H9 (cell line): Measurements from ENCODE around the gene NKAIN2. TPM values are rescaled to one million over a fixed set of nuclear protein-coding genes. Genes with fewer than 3 reads are reported as not detected.

Experiments used
- DNase-seq: peaks from one replicate; pipeline ENCODE4 v3.0.0-alpha.2; 2017
- H2AFZ ChIP-seq: one replicate; pipeline ENCODE4 v1.6.1; 2013; ENCODE audit warnings: mild to moderate bottlenecking, low read length, control low read depth, moderate library complexity
- H2AK5ac ChIP-seq: 2 replicates; pipeline ENCODE4 v1.6.1; 2013; ENCODE audit warnings: low read length, control low read depth, mixed read lengths; ENCODE audit not compliant: insufficient read length
- H2BK120ac ChIP-seq: one replicate; pipeline ENCODE4 v1.6.1; 2013; ENCODE audit warnings: low read depth, mild to moderate bottlenecking, low read length, control low read depth, inconsistent platforms; ENCODE audit not compliant: poor library complexity, severe bottlenecking
- H2BK12ac ChIP-seq: 2 replicates; pipeline ENCODE4 v1.6.1; 2013; ENCODE audit warnings: low read length, control low read depth, mixed read lengths, low read depth; ENCODE audit not compliant: insufficient read length
- H2BK15ac ChIP-seq: 2 replicates; pipeline ENCODE4 v1.6.1; 2013; ENCODE audit warnings: low read depth, low read length, control low read depth
- H2BK20ac ChIP-seq: one replicate; pipeline ENCODE4 v1.6.1; 2013; ENCODE audit warnings: low read depth, mild to moderate bottlenecking, low read length, control low read depth, inconsistent platforms; ENCODE audit not compliant: poor library complexity, severe bottlenecking
- H2BK5ac ChIP-seq: 2 replicates; pipeline ENCODE4 v1.6.1; 2013; ENCODE audit warnings: low read length, control low read depth, mixed read lengths; ENCODE audit not compliant: insufficient read length
- H3K14ac ChIP-seq: 2 replicates; pipeline ENCODE4 v1.6.1; 2013; ENCODE audit warnings: low read length, control low read depth; ENCODE audit not compliant: insufficient read depth
- H3K18ac ChIP-seq: 2 replicates; pipeline ENCODE4 v1.6.1; 2013; ENCODE audit warnings: low read depth, mild to moderate bottlenecking, mixed read lengths, low read length, control low read depth; ENCODE audit not compliant: insufficient read length
- H3K23ac ChIP-seq: 2 replicates; pipeline ENCODE4 v1.6.1; 2013; ENCODE audit warnings: low read length, control low read depth, mixed read lengths, low read depth; ENCODE audit not compliant: insufficient read length
- H3K23me2 ChIP-seq: 2 replicates; pipeline ENCODE4 v1.6.1; 2013; ENCODE audit warnings: low read depth, mild to moderate bottlenecking, mixed read lengths, low read length, control low read depth; ENCODE audit not compliant: insufficient read length, poor library complexity, severe bottlenecking
- H3K27ac ChIP-seq: 2 replicates; pipeline ENCODE4 v1.5.1; 2013; ENCODE audit warnings: low read length, control low read depth, mixed read lengths, low read depth; ENCODE audit not compliant: insufficient read length
- H3K27me3 ChIP-seq: 2 replicates; pipeline ENCODE4 v1.6.1; 2013; ENCODE audit warnings: low read length, control low read depth, inconsistent platforms; ENCODE audit not compliant: insufficient read depth
- H3K4ac ChIP-seq: 2 replicates; pipeline ENCODE4 v1.6.1; 2013; ENCODE audit warnings: low read depth, mild to moderate bottlenecking, control low read depth, inconsistent platforms, low read length, moderate library complexity
- H3K4me1 ChIP-seq: 2 replicates; pipeline ENCODE4 v1.6.1; 2013; ENCODE audit warnings: low read length, control low read depth, inconsistent platforms; ENCODE audit not compliant: insufficient read depth
- H3K4me2 ChIP-seq: 2 replicates; pipeline ENCODE4 v1.6.1; 2013; ENCODE audit warnings: low read length, control low read depth, mixed read lengths; ENCODE audit not compliant: insufficient read length, insufficient read depth
- H3K56ac ChIP-seq: 2 replicates; pipeline ENCODE4 v1.6.1; 2013; ENCODE audit warnings: low read depth, mild to moderate bottlenecking, mixed read lengths, low read length, control low read depth; ENCODE audit not compliant: insufficient read length
- H3K79me1 ChIP-seq: 2 replicates; pipeline ENCODE4 v1.6.1; 2013; ENCODE audit warnings: low read depth, mild to moderate bottlenecking, moderate library complexity, low read length, control low read depth, inconsistent platforms; ENCODE audit not compliant: insufficient read depth, poor library complexity, severe bottlenecking
- H3K79me2 ChIP-seq: 2 replicates; pipeline ENCODE4 v1.6.1; 2013; ENCODE audit warnings: low read length, control low read depth, inconsistent platforms; ENCODE audit not compliant: insufficient read depth
- H3K9ac ChIP-seq: 2 replicates; pipeline ENCODE4 v1.6.1; 2013; ENCODE audit warnings: low read length, control low read depth, mixed read lengths; ENCODE audit not compliant: insufficient read length; ENCODE audit errors: extremely low read depth
- H3K9me3 ChIP-seq: one replicate; pipeline ENCODE4 v1.6.1; 2013; ENCODE audit warnings: low read depth, low read length, inconsistent platforms; ENCODE audit not compliant: control insufficient read depth
- H3T11ph ChIP-seq: one replicate; pipeline ENCODE4 v1.6.1; 2013; ENCODE audit warnings: mild to moderate bottlenecking, low read length, control low read depth, inconsistent platforms
- H4K20me1 ChIP-seq: one replicate; pipeline ENCODE4 v1.6.1; 2013; ENCODE audit not compliant: control insufficient read depth, insufficient read length, insufficient read depth
- H4K5ac ChIP-seq: 2 replicates; pipeline ENCODE4 v1.6.1; 2013; ENCODE audit warnings: low read depth, mild to moderate bottlenecking, mixed read lengths, low read length, control low read depth; ENCODE audit not compliant: insufficient read length
- H4K8ac ChIP-seq: replicated peaks from 2 replicates; pipeline ENCODE4 v1.6.1; 2013; ENCODE audit warnings: low read length, control low read depth, mixed read lengths, low read depth; ENCODE audit not compliant: insufficient read length
- H4K91ac ChIP-seq: 2 replicates; pipeline ENCODE4 v1.6.1; 2013; ENCODE audit warnings: low read depth, mild to moderate bottlenecking, moderate library complexity, mixed read lengths, low read length, control low read depth; ENCODE audit not compliant: insufficient read length
- H3K27ac Mint-ChIP-seq, 3 experiments: 2 replicates in 2 of 3; 3 replicates in 1 of 3; pipeline ENCODE4 v1.8.0; 2020 to 2021; ENCODE audit warnings: mixed read lengths in 3 of 3, mild to moderate bottlenecking in 1 of 3, moderate library complexity in 1 of 3
- H3K27me3 Mint-ChIP-seq: 2 replicates; pipeline ENCODE4 v1.8.0; 2021; ENCODE audit warnings: low read depth, mild to moderate bottlenecking, moderate library complexity, mixed read lengths
- H3K36me3 Mint-ChIP-seq, 3 experiments: 2 replicates in 2 of 3; 3 replicates in 1 of 3; pipeline ENCODE4 v1.8.0; 2020 to 2021; ENCODE audit warnings: low read depth in 3 of 3, mixed read lengths in 3 of 3; ENCODE audit not compliant: insufficient read depth in 1 of 3
- H3K4me1 Mint-ChIP-seq, 2 experiments: 2 replicates each; pipeline ENCODE4 v1.8.0; 2020; ENCODE audit warnings: mixed read lengths in 2 of 2
- H3K4me3 Mint-ChIP-seq, 2 experiments: 2 replicates in 1 of 2; 3 replicates in 1 of 2; pipeline ENCODE4 v1.8.0; 2020 to 2021; ENCODE audit warnings: mild to moderate bottlenecking in 2 of 2, mixed read lengths in 2 of 2, moderate library complexity in 1 of 2
- H3K9me3 Mint-ChIP-seq, 2 experiments: 2 replicates in 1 of 2; 3 replicates in 1 of 2; pipeline ENCODE4 v1.8.0; 2020; ENCODE audit warnings: mild to moderate bottlenecking in 2 of 2, mixed read lengths in 2 of 2, moderate library complexity in 1 of 2
- WGBS: extraction: QIAGEN DNeasy Blood & Tissue Kit; methylation state at CpG from one replicate; pipeline ENCODE4 v1.1.7; 2013; ENCODE audit warnings: missing lambda C conversion rate, low lambda C conversion rate, mixed read lengths; ENCODE audit not compliant: insufficient read length; ENCODE audit errors: extremely low coverage; 5-methylcytosine and 5-hydroxymethylcytosine counted together
- total RNA-seq: library from RNA; stranded (reverse); gene quantifications from 2 replicates; pipeline ENCODE4 v1.2.1, GENCODE V29; 2021
- TF ChIP-seq, protein P1 (sequence below): fragments of 200-600 bp; sonication (generic); conservative IDR thresholded peaks from 3 replicates; pipeline ENCODE4 v1.8.0; 2021; ENCODE audit warnings: antibody characterized with exemption, mild to moderate bottlenecking

The NKAIN2 gene
- total RNA-seq, 1 experiment from 2014 or later: 0.17 TPM

DNA sequence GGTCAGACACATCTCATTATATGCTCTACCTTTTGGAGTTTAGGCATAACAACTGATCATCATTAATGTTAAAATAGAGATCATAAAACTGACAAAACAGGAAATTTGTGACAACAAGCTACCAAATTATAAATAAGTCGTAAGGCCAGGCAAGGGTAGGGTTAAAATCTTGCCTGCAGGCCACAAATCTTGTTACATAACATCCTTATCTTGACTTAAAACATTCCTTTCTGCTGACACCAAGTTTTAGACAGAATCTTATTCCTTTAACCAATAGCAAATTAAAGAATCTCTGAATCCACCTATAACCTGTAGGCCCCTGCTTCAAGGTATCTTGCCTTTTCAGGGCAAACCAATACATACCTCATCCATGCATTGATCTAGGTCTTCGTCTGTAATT lies 32.5 kb upstream of the NKAIN2 start:
- Histone ChIP-seq H3K4ac (no peak overlapping the region), H4K8ac (no peak overlapping the region), H3K4me2 (no peak overlapping the region), H2AFZ (no peak overlapping the region), H3K56ac (no peak overlapping the region), H2AK5ac (no peak overlapping the region), H2BK20ac (no peak overlapping the region), H3K23ac (no peak overlapping the region), H2BK120ac (no peak overlapping the region), H4K91ac (no peak overlapping the region), H3K9me3 (no peaks in the 10 kb centered on the region), H3K23me2 (no peaks in the 10 kb centered on the region), H3K4me1 (peaks cover 17% of the 10 kb centered on the region), H3K18ac (no peak overlapping the region), H3K27me3 (no peaks in the 10 kb centered on the region), H2BK12ac (no peak overlapping the region), H2BK15ac (no peak overlapping the region), H3K14ac (no peak overlapping the region), H4K20me1 (no peaks in the 10 kb centered on the region), H3K79me2 (no peaks in the 10 kb centered on the region), H2BK5ac (no peak overlapping the region), H3T11ph (no peak overlapping the region), H3K9ac (no peak overlapping the region), H3K79me1 (no peaks in the 10 kb centered on the region), H4K5ac (no peak overlapping the region), H3K27ac (no peak overlapping the region)
- WGBS: no CpG with 5 or more reads among the region's 2 CpGs
- no peaks in the 10 kb centered on the region for H3K27me3 Mint-ChIP-seq
- H3K9me3 Mint-ChIP-seq: no peaks in the 10 kb centered on the region
- no peak overlapping the region for H3K27ac Mint-ChIP-seq
- TF ChIP-seq, protein P1, sequence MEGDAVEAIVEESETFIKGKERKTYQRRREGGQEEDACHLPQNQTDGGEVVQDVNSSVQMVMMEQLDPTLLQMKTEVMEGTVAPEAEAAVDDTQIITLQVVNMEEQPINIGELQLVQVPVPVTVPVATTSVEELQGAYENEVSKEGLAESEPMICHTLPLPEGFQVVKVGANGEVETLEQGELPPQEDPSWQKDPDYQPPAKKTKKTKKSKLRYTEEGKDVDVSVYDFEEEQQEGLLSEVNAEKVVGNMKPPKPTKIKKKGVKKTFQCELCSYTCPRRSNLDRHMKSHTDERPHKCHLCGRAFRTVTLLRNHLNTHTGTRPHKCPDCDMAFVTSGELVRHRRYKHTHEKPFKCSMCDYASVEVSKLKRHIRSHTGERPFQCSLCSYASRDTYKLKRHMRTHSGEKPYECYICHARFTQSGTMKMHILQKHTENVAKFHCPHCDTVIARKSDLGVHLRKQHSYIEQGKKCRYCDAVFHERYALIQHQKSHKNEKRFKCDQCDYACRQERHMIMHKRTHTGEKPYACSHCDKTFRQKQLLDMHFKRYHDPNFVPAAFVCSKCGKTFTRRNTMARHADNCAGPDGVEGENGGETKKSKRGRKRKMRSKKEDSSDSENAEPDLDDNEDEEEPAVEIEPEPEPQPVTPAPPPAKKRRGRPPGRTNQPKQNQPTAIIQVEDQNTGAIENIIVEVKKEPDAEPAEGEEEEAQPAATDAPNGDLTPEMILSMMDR: no peak
- H3K4me3 Mint-ChIP-seq: no peak overlapping the region
- peaks cover 0 to 6% (median 2%) of the 10 kb centered on the region in 3 experiments; a peak in 3 of 7 replicates for H3K36me3 Mint-ChIP-seq
- peaks cover 45 to 47% of the 10 kb centered on the region in 2 experiments for H3K4me1 Mint-ChIP-seq
- DNase-seq: no peak
